ENCODE data around the gene CIP2A.

Gene CIP2A

DNA sequence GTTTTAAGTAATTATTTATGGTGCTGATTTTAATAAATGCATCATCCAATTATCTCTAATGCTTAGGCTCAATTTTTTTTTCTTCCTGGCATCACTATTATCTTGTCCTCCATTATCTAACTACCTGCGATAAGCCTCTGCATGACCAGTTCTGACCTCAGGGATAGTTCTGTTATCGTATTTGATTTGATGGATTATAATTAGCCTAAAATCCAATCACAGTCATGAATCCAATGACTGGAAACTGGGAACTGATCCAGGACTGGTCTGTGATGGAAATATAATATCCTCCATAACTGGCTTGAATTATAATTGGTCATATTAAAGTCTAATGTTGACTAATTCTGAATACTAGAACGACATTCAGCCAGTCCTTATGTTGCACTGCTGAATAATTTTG is 80.0 kb downstream of the CIP2A start:
- DNase-seq = no peak

- no peak for DNase-seq
These were observed 81.3 kb downstream of the CIP2A start for GRCh38 chr3:108507902-108508301.

DNA sequence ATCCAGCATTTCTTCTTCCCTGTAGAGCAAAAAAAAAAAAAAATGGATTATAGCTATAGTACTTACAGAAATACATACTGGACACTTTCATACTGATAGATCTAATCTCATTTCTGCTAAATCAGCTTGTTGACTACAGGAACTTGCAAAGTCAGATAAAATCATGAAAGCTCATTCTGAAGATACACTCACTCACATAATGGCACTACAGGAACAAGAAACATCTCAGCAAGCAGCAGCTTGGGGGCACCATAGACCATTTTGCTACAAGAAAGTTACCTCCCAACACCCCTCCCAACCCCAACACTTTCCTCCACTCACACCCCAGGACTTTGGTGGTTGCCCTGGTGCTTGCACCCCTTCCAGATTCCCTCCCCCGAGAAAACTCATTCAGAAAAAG is 83.4 kb downstream of the CIP2A start:
- no peak for DNase-seq

- no peak for DNase-seq
These were observed 85.5 kb downstream of the CIP2A start for GRCh38 chr3:108503722-108504121.

DNA sequence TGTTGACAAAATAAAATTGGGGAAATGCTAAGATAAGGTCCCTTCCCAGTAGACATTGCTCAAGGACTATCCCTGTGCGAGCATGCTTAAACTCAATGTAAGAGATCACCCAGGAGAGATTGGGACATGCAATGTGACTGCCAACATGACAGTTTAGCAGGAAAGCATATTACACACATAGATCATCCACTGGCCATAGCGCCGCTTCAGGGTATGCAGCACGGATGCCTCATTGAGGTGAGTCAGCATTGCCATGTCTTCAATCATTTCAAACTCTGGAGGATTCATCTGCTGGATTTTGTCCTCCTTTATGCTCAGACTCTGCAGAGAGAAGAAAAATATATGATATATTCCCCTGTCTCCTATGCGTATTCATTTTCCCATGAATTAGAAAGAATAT is 87.7 kb downstream of the CIP2A start:
- no peak for DNase-seq

- no peak for DNase-seq
These were observed 88.5 kb downstream of the CIP2A start for GRCh38 chr3:108500728-108501127.
